Aorta (tissue), 5 donors: ENCODE measurements around the gene SHROOM3. TPM values are rescaled to one million over a fixed set of nuclear protein-coding genes. Genes with fewer than 3 reads are reported as not detected.

Source experiments
- ATAC-seq: fragments of 200-7000 bp; cut with Tn5 transposase; one replicate; pipeline ENCODE4 v1.9.1; 2022; ENCODE audit warnings: moderate library complexity; ENCODE audit not compliant: low FRiP score
- DNase-seq, 2 donors: peaks; one replicate each; pipeline ENCODE4 v3.0.0-alpha.2; 2020
- H3K27ac ChIP-seq, 2 donors: one replicate each; pipeline ENCODE4 v1.5.1; 2013; ENCODE audit warnings: low read length in 2 of 2, mild to moderate bottlenecking in 2 of 2, moderate library complexity in 2 of 2, control low read depth in 1 of 2, inconsistent platforms in 1 of 2, low read depth in 1 of 2
- H3K27me3 ChIP-seq, 2 donors: one replicate each; pipeline ENCODE4 v1.6.1; 2013; ENCODE audit warnings: control low read depth in 1 of 2, low read length in 1 of 2, mild to moderate bottlenecking in 1 of 2, moderate library complexity in 1 of 2; ENCODE audit not compliant: insufficient read depth in 2 of 2, control insufficient read depth in 1 of 2
- H3K36me3 ChIP-seq, 2 donors: one replicate each; pipeline ENCODE4 v1.6.1; 2013; ENCODE audit warnings: control low read depth in 1 of 2, low read length in 1 of 2, mild to moderate bottlenecking in 1 of 2; ENCODE audit not compliant: insufficient read depth in 2 of 2, control insufficient read depth in 1 of 2
- H3K4me1 ChIP-seq, 2 donors: one replicate each; pipeline ENCODE4 v1.6.1; 2013; ENCODE audit warnings: low read length in 2 of 2, control low read depth in 1 of 2, mild to moderate bottlenecking in 1 of 2, moderate library complexity in 1 of 2; ENCODE audit not compliant: insufficient read depth in 2 of 2, control insufficient read depth in 1 of 2
- H3K4me3 ChIP-seq, 2 donors: one replicate each; pipeline ENCODE4 v1.5.1; 2013; ENCODE audit warnings: low read length in 2 of 2, control low read depth in 1 of 2, mild to moderate bottlenecking in 1 of 2
- H3K9me3 ChIP-seq: one replicate; pipeline ENCODE4 v1.6.1; 2013; ENCODE audit warnings: mild to moderate bottlenecking, low read length; ENCODE audit not compliant: control insufficient read depth
- WGBS, 2 donors: extraction: QIAGEN DNeasy Blood & Tissue Kit; methylation state at CpG; one replicate each; pipeline ENCODE4 v1.1.7; 2013; 5-methylcytosine and 5-hydroxymethylcytosine counted together
- intact Hi-C, 2 donors: fragments of 100-400 bp; cut with DNase I; formaldehyde crosslinking; loops; one replicate each; pipeline versions ENCODE4 v1.14.2 to v1.15.0; 2022
- polyA plus RNA-seq, 2 donors: library from polyadenylated mRNA; stranded (reverse); fragments of 200-250 nt; gene quantifications; one replicate each; pipeline ENCODE4 v1.2.3, GENCODE V29; 2013
- total RNA-seq, 2 donors: library from RNA; stranded (reverse); fragmentation: NEBNext Ultra II Directional; extraction: Animal tissue kit (Norgen Biotek cat#: 25700); gene quantifications; one replicate each; pipeline ENCODE4 v1.2.1, GENCODE V29; 2021
- donor health status: healthy with polysubstance abuse.
- donor health status: Bipolar disorder and iron deficiency.
- donor health status: DM: no; HTN: no; CAD: no.
- donor health status: DM: no; HTN: no; CAD: no.
- donor health status: DM: yes; HTN: yes; CAD: no.

SHROOM3 gene
- total and polyA plus RNA-seq, 4 donors, result 14.1 to 173 (median 32.8) TPM

DNA sequence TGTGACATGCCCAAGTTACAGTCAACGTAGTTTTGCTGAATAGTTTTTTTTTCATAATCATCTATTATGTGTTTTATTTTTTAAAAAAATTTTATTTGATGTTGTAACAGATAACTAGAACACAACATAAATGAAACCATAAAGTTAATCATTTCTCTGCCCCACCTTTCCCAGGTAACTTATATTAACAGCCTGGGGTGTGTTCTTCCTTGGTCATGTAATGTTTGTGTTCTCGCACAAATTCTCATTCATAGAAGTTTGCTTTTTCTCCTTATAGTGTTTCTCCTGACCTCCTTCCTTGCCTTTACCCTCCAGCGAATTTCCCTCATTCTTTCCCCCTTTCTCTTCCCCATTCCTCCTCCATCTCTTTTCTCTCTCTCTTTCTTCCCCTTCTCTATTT, 248.1 kb downstream of the SHROOM3 start:
- H3K27ac ChIP-seq, result no peak overlapping the region
- H3K27me3 ChIP-seq, result no peaks in the 10 kb centered on the region
- no peaks in the 10 kb centered on the region for H3K9me3 ChIP-seq
- no peak for DNase-seq
- H3K4me1 ChIP-seq, result peaks cover 7 to 29% of the 10 kb centered on the region in 2 donors
- intact Hi-C loops, result loop anchor here in 1 of 2 donors (5.0 kb wide), 1 partner anchor 71 kb away; no protein-coding TSS in a partner anchor
- 78% methylated on average over 3 of the region's 3 CpGs for WGBS, 2 donors
- no peaks in the 10 kb centered on the region for H3K36me3 ChIP-seq
- no peak for ATAC-seq
- H3K4me3 ChIP-seq, result no peak overlapping the region

- Histone ChIP-seq H3K27ac (peak overlapping the region; percentile 61 to 96), H3K27me3 (no peaks in the 10 kb centered on the region), H3K36me3 (no peaks in the 10 kb centered on the region), H3K4me3 (peak overlapping the region; percentile 65 to 93), H3K4me1 (peaks cover 0 to 12% of the 10 kb centered on the region in 2 donors), H3K9me3 (no peaks in the 10 kb centered on the region)
- WGBS, 2 donors, result 10 to 13% methylated on average over 5 of the region's 5 CpGs
- ATAC-seq (no peak), DNase-seq (no peak)
- intact Hi-C loops, result loop anchor here in 1 of 2 donors (5.0 kb wide), 1 partner anchor 69 kb away; no protein-coding TSS in a partner anchor
Measured at GRCh38 chr4:76687746-76688448, 252.9 kb downstream of the SHROOM3 start.

DNA sequence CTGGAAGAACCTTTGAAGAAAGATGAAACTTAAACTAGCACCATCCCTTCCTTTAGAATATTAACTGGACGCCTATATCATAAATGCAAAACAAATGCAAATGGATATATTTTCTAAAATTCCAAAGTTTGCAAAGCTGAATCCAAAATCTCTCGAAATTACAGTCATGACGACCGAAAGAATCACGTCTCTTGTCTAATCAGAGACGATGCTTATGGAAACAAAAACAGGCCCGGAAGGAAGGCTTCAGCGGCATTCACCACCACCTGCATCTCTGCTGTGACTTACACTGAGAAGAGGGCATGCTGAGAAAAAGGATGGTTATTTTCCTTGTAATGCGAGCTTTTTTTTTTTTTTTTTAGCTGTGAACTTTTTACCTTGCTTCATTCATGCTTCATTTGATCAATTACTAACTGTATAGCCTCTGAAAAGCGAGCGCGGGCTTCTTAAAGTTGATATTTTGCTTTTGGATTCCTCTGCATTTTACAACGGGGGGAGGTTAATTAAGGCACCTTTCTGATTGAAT, 253.7 kb downstream of the SHROOM3 start:
- Histone ChIP-seq H3K4me1 (peaks cover 0 to 9% of the 10 kb centered on the region in 2 donors), H3K9me3 (no peaks in the 10 kb centered on the region), H3K4me3 (peak overlapping the region; percentile 65 to 93), H3K27me3 (no peaks in the 10 kb centered on the region), H3K27ac (peak overlapping the region; percentile 61 to 97), H3K36me3 (no peaks in the 10 kb centered on the region)
- intact Hi-C loops, result loop anchor here in 1 of 2 donors (5.0 kb wide), 1 partner anchor 69 kb away; no protein-coding TSS in a partner anchor
- no peak for ATAC-seq
- 2% methylated on average over 13 of the region's 13 CpGs for WGBS, 2 donors
- DNase-seq, result no peak

DNA sequence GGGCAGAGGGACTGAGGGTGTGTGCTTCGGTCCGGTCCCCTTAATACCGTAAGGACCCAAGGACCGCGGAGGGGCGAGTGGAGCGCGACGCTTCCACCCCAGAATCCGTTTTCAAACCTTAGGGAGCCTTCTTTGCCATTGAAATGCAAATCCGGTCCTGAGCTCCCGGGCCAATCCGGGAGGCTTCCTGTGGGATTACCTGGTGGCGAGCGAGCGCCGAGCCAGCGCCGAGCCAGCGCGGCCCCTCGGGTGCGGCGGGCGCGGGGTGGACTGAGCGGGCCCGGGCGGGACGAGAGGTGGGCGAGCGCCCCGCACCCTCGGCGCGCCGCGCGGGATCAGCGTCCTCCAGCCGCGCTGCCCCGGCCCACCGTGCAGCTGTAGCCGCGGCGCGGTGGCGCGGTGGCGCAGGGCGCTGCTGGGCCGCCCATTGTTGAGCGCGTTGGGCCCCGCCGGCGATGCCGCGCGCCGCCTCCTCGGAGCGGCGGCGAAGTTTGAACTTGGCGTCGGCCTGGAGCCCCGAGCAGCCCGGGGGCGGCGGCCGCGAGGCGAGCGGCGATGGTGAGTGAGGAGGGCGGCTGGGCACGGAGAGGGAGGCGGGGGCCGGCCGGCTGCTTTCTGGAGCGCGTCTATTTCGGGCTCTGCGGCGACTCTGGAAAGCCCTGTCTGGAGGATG, 254.3 kb downstream of the SHROOM3 start:
- peak; percentile 65 to 88 for DNase-seq
- 0% methylated on average over 84 to 87 of the region's 87 CpGs for WGBS, 2 donors
- Histone ChIP-seq H3K27me3 (no peaks in the 10 kb centered on the region), H3K4me3 (peak overlapping the region; percentile 65 to 93), H3K36me3 (no peaks in the 10 kb centered on the region), H3K9me3 (no peaks in the 10 kb centered on the region), H3K4me1 (peaks cover 0 to 9% of the 10 kb centered on the region in 2 donors), H3K27ac (peak overlapping the region; percentile 77 to 97)
- peak; percentile 73 for ATAC-seq
- intact Hi-C loops, result loop anchor here in 1 of 2 donors (5.0 kb wide), 1 partner anchor 68 kb away; no protein-coding TSS in a partner anchor

DNA sequence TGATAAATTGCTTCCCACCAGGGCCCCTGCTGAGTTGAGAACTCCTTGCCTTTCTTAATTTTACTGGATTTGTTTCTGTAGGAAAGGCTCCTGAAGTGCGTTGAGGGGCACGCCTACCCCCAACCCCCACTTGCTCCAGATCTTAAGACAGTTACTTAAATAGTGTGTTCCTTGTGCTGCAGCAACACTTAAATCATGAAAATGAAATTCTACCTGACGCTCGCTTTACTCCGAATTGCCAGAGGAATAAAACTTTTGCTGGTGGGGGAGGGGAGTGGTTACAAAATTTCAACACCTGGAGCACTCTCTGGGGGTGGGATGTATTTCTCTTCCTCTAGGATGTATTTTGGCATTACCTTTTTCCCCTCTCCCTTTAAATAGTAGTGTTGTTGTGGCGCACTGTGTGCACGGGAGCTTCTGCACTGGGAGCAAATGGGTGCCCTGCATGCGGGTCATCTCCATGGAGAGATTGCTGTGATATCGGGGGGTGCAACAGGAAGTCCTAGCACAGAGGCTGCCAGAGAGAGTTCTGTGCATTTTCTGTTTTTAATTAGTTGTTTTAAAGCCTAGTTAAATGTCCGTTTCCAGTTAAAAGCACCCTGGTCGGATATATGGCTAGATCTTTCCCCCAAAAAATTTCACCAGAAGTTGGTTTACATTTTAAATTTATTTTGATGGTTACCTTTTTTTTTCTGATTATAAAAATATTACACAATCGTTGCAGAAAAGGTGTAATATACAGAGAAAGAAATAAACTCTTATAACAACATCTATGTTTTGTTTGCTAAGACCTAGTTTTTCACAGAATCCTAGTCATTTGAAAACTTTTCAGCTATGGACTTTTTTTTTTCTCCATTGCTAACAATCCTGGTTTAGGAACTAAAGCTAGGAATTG, 255.2 kb downstream of the SHROOM3 start:
- ATAC-seq (no peak), DNase-seq (no peak)
- Histone ChIP-seq H3K4me3 (peak overlapping the region; percentile 65 to 93), H3K36me3 (no peaks in the 10 kb centered on the region), H3K27ac (peak overlapping the region; percentile 77 to 97), H3K4me1 (peaks cover 0 to 9% of the 10 kb centered on the region in 2 donors), H3K9me3 (no peaks in the 10 kb centered on the region), H3K27me3 (no peaks in the 10 kb centered on the region)
- 1 to 2% methylated on average over 12 of the region's 12 CpGs for WGBS, 2 donors
- intact Hi-C loops, result loop anchor here in 1 of 2 donors (5.0 kb wide), 1 partner anchor 52 kb away; no protein-coding TSS in a partner anchor

GRCh38 chr4:76690906-76691275, 255.9 kb downstream of the SHROOM3 start:
- Histone ChIP-seq H3K9me3 (no peaks in the 10 kb centered on the region), H3K27me3 (no peaks in the 10 kb centered on the region), H3K27ac (peak overlapping the region; percentile 28 to 61), H3K4me3 (peak overlapping the region; percentile 35 to 69), H3K36me3 (no peaks in the 10 kb centered on the region), H3K4me1 (peaks cover 0 to 13% of the 10 kb centered on the region in 2 donors)
- DNase-seq, result no peak
- WGBS, 2 donors, result 7 to 14% methylated on average over 1 of the region's 1 CpG
- intact Hi-C loops, result loop anchor here in 1 of 2 donors (5.0 kb wide), 1 partner anchor 51 kb away; no protein-coding TSS in a partner anchor
- no peak for ATAC-seq

DNA sequence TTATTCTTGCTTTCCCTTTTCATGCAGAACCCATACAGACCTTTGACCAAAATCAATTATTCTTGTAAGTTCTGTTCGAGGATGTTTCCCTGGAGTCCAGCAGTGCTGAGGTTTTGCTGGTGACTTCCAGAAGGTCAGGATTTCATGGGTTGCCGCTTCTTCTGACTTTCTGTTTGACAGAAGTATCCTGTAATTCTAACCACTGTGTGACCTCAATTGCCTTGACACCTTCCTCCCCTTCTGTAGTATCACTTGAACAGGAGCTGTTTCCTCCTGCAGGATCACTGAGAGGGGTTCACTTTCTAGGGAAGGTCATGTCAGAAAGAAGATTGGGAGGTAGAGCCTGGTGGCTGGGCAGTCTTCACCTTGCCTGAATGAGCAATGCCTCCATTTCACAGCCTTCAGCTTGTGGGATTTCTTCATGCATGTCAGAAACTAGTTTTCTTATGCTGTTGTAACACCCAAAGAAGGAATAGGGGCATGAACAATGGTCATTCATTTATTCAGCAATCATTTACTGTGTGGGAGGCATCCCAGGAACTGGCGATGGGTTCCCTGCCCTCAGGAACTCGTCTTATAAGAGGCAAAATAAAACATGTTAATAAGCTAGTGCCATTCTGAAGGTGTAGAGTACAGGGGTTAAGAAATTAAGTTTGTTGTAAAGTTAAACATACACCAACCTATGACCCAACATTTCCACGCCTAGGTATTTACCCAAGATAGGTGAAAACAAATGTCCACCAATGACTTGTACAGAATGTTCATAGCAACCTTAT, 257.0 kb downstream of the SHROOM3 start:
- 51 to 55% methylated on average over 5 of the region's 5 CpGs for WGBS, 2 donors
- Histone ChIP-seq H3K4me3 (peak overlapping the region; percentile 18 to 69), H3K9me3 (no peaks in the 10 kb centered on the region), H3K27ac (peak overlapping the region in 1 of 2 donors; percentile 55), H3K4me1 (peaks cover 2 to 23% of the 10 kb centered on the region in 2 donors), H3K27me3 (no peaks in the 10 kb centered on the region), H3K36me3 (no peaks in the 10 kb centered on the region)
- ATAC-seq, result no peak
- DNase-seq, result no peak
- intact Hi-C loops, result loop anchor here in 1 of 2 donors (5.0 kb wide), 1 partner anchor 50 kb away; no protein-coding TSS in a partner anchor
